Heart left ventricle (tissue), 13 donors: ENCODE results near the gene ASXL3.

Experiments
- POLR2A ChIP-seq, 2 donors: fragments of 450-650 bp; IDR thresholded peaks; one replicate each; pipeline ENCODE4 v1.6.1; 2017; ENCODE audit warnings: antibody characterized with exemption in 2 of 2, mild to moderate bottlenecking in 2 of 2, moderate library complexity in 2 of 2
- TF ChIP-seq, protein P1 (sequence below), 12 donors: fragments of 200-600 bp; sonication (generic) in 4 of 12; IDR thresholded peaks; one replicate each; pipeline versions ENCODE4 v1.5.0 to v1.8.0; 2018 to 2022; ENCODE audit warnings: antibody characterized with exemption in 12 of 12, mild to moderate bottlenecking in 5 of 12
- donor health status: ischemic (EF 13 %, LVEDD 7.1; RV severe dilation, severe dysfunction).
- donor health status: DM: no; HTN: yes; CAD: no.
- donor health status: DM: no; HTN: no; CAD: no.
- donor health status: ischemic (EF 25% LVEDD 6.9; RV normal size, moderate dysfunction).
- donor health status: ischemic (EF 25% LVEDD 5.7; RV mildly dilated, moderate dysfunction).
- donor health status: ischemic (EF 35%, LVEDD 5.7; RV mildly dilated, moderate dysfunction).
- donor health status: nonischemic (EF 11% LVEDD 7.7; RV severe dilation, severe dysfunction).
- donor health status: DM: yes; HTN: yes; CAD: no.
- donor health status: PGD.
- donor health status: ischemic (EF 29% LVEDD 5.4; RV normal size, mild dysfunction).
- donor health status: nonischemic (EF 23%, LVEDD 6.1; RV moderate dilation, normal function).

DNA sequence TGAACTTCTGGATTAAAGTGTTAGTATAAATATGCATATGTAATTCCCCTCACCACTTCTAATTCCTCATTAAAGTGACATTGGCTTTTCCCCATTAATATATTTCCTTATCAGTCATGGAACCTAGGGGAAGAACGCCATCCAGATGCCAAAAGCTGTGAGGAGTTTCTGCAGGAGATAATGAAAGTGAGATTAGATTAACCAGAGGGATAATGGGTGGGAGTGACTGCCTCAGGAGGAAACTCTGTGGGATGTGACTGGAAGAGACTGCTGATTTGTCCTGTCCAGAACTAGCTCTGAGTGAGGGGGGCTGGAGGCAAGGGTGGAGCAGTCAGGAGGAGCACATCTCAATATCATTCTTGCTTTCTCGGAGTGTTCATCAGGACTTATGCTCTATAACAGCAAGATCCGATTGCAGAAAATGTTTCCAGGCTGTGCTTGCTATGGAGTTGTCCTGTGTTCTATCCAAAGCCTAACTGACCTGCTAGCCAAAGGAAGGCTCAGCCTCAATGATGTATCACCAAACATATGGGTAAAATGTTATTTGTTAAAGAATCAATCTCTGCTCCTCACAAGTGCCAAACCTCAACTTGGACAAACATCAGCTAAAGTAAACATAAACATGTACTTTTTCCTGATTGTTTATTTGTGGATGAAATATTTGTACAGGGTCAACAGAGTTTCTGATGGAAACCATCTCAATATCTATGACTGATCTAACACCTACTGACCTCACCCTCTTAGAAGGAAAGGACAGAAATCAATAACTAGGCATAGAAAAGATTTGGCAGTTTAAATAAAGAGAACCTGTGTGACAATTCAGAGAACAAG lies 118.5 kb downstream of the ASXL3 start:
- TF ChIP-seq POLR2A (IDR thresholded peaks at IDR 0.05): no peak
- TF ChIP-seq, protein P1, sequence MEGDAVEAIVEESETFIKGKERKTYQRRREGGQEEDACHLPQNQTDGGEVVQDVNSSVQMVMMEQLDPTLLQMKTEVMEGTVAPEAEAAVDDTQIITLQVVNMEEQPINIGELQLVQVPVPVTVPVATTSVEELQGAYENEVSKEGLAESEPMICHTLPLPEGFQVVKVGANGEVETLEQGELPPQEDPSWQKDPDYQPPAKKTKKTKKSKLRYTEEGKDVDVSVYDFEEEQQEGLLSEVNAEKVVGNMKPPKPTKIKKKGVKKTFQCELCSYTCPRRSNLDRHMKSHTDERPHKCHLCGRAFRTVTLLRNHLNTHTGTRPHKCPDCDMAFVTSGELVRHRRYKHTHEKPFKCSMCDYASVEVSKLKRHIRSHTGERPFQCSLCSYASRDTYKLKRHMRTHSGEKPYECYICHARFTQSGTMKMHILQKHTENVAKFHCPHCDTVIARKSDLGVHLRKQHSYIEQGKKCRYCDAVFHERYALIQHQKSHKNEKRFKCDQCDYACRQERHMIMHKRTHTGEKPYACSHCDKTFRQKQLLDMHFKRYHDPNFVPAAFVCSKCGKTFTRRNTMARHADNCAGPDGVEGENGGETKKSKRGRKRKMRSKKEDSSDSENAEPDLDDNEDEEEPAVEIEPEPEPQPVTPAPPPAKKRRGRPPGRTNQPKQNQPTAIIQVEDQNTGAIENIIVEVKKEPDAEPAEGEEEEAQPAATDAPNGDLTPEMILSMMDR (IDR thresholded peaks at IDR 0.05): no peak
